SK-N-SH (cell line): ENCODE results near the gene THBS2. TPM values are rescaled to one million over a fixed set of nuclear protein-coding genes. Genes with fewer than 3 reads are reported as not detected.

Source experiments
- CTCF ChIA-PET: fragments of 300-600, 350-600 bp; formaldehyde crosslinking; extraction: SDS; loops from one replicate; lab custom pipeline; 2021; lab: Yijun Ruan, JAX
- POLR2A ChIA-PET: fragments of 350-600 bp; sonication (Branson Sonifier 250); formaldehyde crosslinking; extraction: SDS; loops from one replicate; lab custom pipeline; 2020; ENCODE audit warnings: antibody characterized with exemption, inconsistent platforms; lab: Yijun Ruan, JAX
- DNase-seq: peaks from one replicate; pipeline ENCODE4 v3.0.0; 2012
- H2AFZ ChIP-seq: fragments of 200-600 bp; sonication (generic); 2 replicates; pipeline ENCODE4 v1.8.1; 2016; ENCODE audit warnings: antibody characterized with exemption, mild to moderate bottlenecking, low read depth
- H3F3A ChIP-seq: fragments of 200-600 bp; sonication (generic); replicated peaks from 2 replicates; pipeline ENCODE3; 2016; ENCODE audit warnings: antibody characterized with exemption, mild to moderate bottlenecking; ENCODE audit not compliant: insufficient read depth
- H3K27ac ChIP-seq, 2 experiments: fragments of 200-500 bp in 1 of 2; fragments of 200-600 bp in 1 of 2; sonication (Bioruptor generic) in 1 of 2; sonication (generic), shearing (Covaris generic) in 1 of 2; 2 replicates each; pipeline versions ENCODE4 v1.5.1 to v1.6.1; 2014 to 2016; ENCODE audit warnings: low read depth in 2 of 2, inconsistent platforms in 1 of 2, low read length in 1 of 2, mild to moderate bottlenecking in 1 of 2, mixed read lengths in 1 of 2
- H3K27me3 ChIP-seq: fragments of 200-600 bp; sonication (generic), shearing (Covaris generic); 2 replicates; pipeline ENCODE4 v1.6.1; 2016; ENCODE audit warnings: mixed run types; ENCODE audit not compliant: insufficient read depth
- H3K36me3 ChIP-seq, 2 experiments: fragments of 200-500 bp in 1 of 2; fragments of 200-600 bp in 1 of 2; sonication (Bioruptor generic) in 1 of 2; sonication (generic) in 1 of 2; replicated peaks in 1 of 2; 2 replicates each; pipeline versions ENCODE3 to v1.5.1; 2014 to 2016; ENCODE audit warnings: low read length in 1 of 2, mild to moderate bottlenecking in 1 of 2; ENCODE audit not compliant: insufficient read depth in 2 of 2, control insufficient read depth in 1 of 2
- H3K4me1 ChIP-seq, 2 experiments: fragments of 200-500 bp in 1 of 2; fragments of 200-600 bp in 1 of 2; sonication (Bioruptor generic) in 1 of 2; sonication (generic), shearing (Covaris generic) in 1 of 2; 2 replicates each; pipeline versions ENCODE4 v1.5.1 to v1.6.1; 2014 to 2016; ENCODE audit warnings: low read depth in 1 of 2, low read length in 1 of 2, mixed run types in 1 of 2; ENCODE audit not compliant: insufficient read depth in 2 of 2, control insufficient read depth in 1 of 2
- H3K4me2 ChIP-seq: fragments of 200-600 bp; sonication (generic), shearing (Covaris generic); 2 replicates; pipeline ENCODE4 v1.6.1; 2017; ENCODE audit warnings: mixed run types
- H3K4me3 ChIP-seq, 2 experiments: fragments of 200-500 bp in 1 of 2; fragments of 200-600 bp in 1 of 2; sonication (Bioruptor generic) in 1 of 2; sonication (generic), shearing (Covaris generic) in 1 of 2; 2 replicates each; pipeline versions ENCODE4 v1.5.1 to v1.8.1; 2014 to 2016; ENCODE audit warnings: low read depth in 2 of 2, inconsistent platforms in 1 of 2, low read length in 1 of 2, mild to moderate bottlenecking in 1 of 2, mixed read lengths in 1 of 2, moderate library complexity in 1 of 2
- H3K79me2 ChIP-seq: fragments of 200-600 bp; sonication (generic); 2 replicates; pipeline ENCODE4 v1.8.1; 2017; ENCODE audit warnings: mild to moderate bottlenecking; ENCODE audit not compliant: insufficient read depth
- H3K9ac ChIP-seq: fragments of 200-600 bp; sonication (generic); 2 replicates; pipeline ENCODE4 v1.6.1; 2017; ENCODE audit warnings: mixed run types
- H3K9me2 ChIP-seq: fragments of 200-600 bp; sonication (generic); 2 replicates; pipeline ENCODE4 v1.6.1; 2017; ENCODE audit warnings: mixed run types
- H3K9me3 ChIP-seq: fragments of 200-600 bp; sonication (generic); 2 replicates; pipeline ENCODE4 v1.6.1; 2017; ENCODE audit warnings: mixed run types, mild to moderate bottlenecking, moderate library complexity
- H4K20me1 ChIP-seq: fragments of 200-600 bp; sonication (generic); 2 replicates; pipeline ENCODE4 v1.6.1; 2017; ENCODE audit warnings: mild to moderate bottlenecking, mixed run types; ENCODE audit not compliant: insufficient read depth
- CTCF ChIP-seq: fragments of 200-600 bp; sonication (generic); IDR thresholded peaks from 2 replicates; pipeline ENCODE4 v1.6.1; 2017; ENCODE audit warnings: antibody characterized with exemption, mild to moderate bottlenecking, moderate library complexity
- IRF3 ChIP-seq: fragments of 150-350 bp; IDR thresholded peaks from 2 replicates; pipeline ENCODE4 v1.6.1; 2016; ENCODE audit warnings: mild to moderate bottlenecking, low read depth, low read length
- MAX ChIP-seq: IDR thresholded peaks from 2 replicates; pipeline ENCODE4 v1.4.0; 2012; ENCODE audit warnings: low read depth
- MEF2A ChIP-seq: IDR thresholded peaks from 2 replicates; pipeline ENCODE4 v1.4.0; 2012; ENCODE audit warnings: low read depth, borderline replicate concordance
- MXI1 ChIP-seq: IDR thresholded peaks from 2 replicates; pipeline ENCODE4 v1.6.1; 2012; ENCODE audit warnings: mild to moderate bottlenecking, low read depth, low read length, improper control_type of control experiment
- NFIC ChIP-seq: IDR thresholded peaks from 2 replicates; pipeline ENCODE4 v1.4.0; 2012; ENCODE audit warnings: borderline replicate concordance
- PBX3 ChIP-seq: IDR thresholded peaks from 2 replicates; pipeline ENCODE4; 2012
- POLR2AphosphoS5 ChIP-seq: IDR thresholded peaks from 2 replicates; pipeline ENCODE4 v1.6.1; 2012; ENCODE audit warnings: low read depth, low read length
- RXRA ChIP-seq: IDR thresholded peaks from 2 replicates; pipeline ENCODE4 v1.4.0; 2012; ENCODE audit warnings: low read depth, mild to moderate bottlenecking, borderline replicate concordance
- TCF12 ChIP-seq: IDR thresholded peaks from 2 replicates; pipeline ENCODE4 v1.4.0; 2012
- TEAD4 ChIP-seq: IDR thresholded peaks from 2 replicates; pipeline ENCODE4 v1.4.0; 2012; ENCODE audit warnings: mild to moderate bottlenecking, borderline replicate concordance; ENCODE audit not compliant: insufficient read depth
- WGBS: methylation state at CpG from one replicate; pipeline ENCODE4 v1.1.6; 2017; ENCODE audit warnings: low lambda C conversion rate; 5-methylcytosine and 5-hydroxymethylcytosine counted together
- polyA plus RNA-seq, 3 experiments: library from polyadenylated mRNA; depleted of rRNA; stranded (reverse); fragments of >200 nt; gene quantifications; 2 replicates each; pipeline ENCODE4 v1.2.3, GENCODE V29; 2012
- TF ChIP-seq, protein P1 (sequence below): IDR thresholded peaks from 2 replicates; pipeline ENCODE4 v1.6.1; 2012; ENCODE audit warnings: mild to moderate bottlenecking, low read depth, low read length, moderate library complexity

The THBS2 gene
- polyA plus RNA-seq, 1 of the 3 experiments (the other 2 are of a cell fraction) = 166 TPM

GRCh38 chr6:169233832-169234231, 19.8 kb downstream of the THBS2 start:
- Histone ChIP-seq H4K20me1 (no peaks in the 10 kb centered on the region), H3K27me3 (no peaks in the 10 kb centered on the region), H3F3A (peaks cover 4% of the 10 kb centered on the region), H3K9ac (no peak overlapping the region), H3K4me2 (no peak overlapping the region), H3K9me2 (no peaks in the 10 kb centered on the region), H3K4me3 (no peak overlapping the region), H3K9me3 (no peaks in the 10 kb centered on the region), H3K36me3 (peaks cover 0 to 30% of the 10 kb centered on the region in 2 experiments), H3K4me1 (no peaks in the 10 kb centered on the region), H3K79me2 (no peaks in the 10 kb centered on the region), H3K27ac (no peak overlapping the region), H2AFZ (no peak overlapping the region)
- no peak for DNase-seq
- POLR2A ChIA-PET = no interaction called here
- TF ChIP-seq TCF12 = no peak
- TF ChIP-seq NFIC = no peak
- no peak for TF ChIP-seq POLR2AphosphoS5
- TF ChIP-seq, protein P1, sequence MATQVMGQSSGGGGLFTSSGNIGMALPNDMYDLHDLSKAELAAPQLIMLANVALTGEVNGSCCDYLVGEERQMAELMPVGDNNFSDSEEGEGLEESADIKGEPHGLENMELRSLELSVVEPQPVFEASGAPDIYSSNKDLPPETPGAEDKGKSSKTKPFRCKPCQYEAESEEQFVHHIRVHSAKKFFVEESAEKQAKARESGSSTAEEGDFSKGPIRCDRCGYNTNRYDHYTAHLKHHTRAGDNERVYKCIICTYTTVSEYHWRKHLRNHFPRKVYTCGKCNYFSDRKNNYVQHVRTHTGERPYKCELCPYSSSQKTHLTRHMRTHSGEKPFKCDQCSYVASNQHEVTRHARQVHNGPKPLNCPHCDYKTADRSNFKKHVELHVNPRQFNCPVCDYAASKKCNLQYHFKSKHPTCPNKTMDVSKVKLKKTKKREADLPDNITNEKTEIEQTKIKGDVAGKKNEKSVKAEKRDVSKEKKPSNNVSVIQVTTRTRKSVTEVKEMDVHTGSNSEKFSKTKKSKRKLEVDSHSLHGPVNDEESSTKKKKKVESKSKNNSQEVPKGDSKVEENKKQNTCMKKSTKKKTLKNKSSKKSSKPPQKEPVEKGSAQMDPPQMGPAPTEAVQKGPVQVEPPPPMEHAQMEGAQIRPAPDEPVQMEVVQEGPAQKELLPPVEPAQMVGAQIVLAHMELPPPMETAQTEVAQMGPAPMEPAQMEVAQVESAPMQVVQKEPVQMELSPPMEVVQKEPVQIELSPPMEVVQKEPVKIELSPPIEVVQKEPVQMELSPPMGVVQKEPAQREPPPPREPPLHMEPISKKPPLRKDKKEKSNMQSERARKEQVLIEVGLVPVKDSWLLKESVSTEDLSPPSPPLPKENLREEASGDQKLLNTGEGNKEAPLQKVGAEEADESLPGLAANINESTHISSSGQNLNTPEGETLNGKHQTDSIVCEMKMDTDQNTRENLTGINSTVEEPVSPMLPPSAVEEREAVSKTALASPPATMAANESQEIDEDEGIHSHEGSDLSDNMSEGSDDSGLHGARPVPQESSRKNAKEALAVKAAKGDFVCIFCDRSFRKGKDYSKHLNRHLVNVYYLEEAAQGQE = no peak
- no peak for TF ChIP-seq RXRA
- no peak for TF ChIP-seq MAX
- no peak for TF ChIP-seq PBX3
- no peak for TF ChIP-seq MXI1
- no peak for TF ChIP-seq CTCF
- no peak for TF ChIP-seq IRF3
- TF ChIP-seq MEF2A = no peak
- TF ChIP-seq TEAD4 = no peak
- CTCF ChIA-PET = no interaction called here
- 75% methylated on average over 6 of the region's 6 CpGs for WGBS
